Body of pancreas (tissue), 4 donors: ENCODE results near the gene LYSMD1. TPM values are rescaled to one million over a fixed set of nuclear protein-coding genes. Genes with fewer than 3 reads are reported as not detected.

Source experiments
- ATAC-seq: fragments of 150-250 bp; one replicate; pipeline ENCODE4 v1.9.1; 2016
- DNase-seq, 4 donors: peaks; one replicate each; pipeline ENCODE4 v3.0.0-alpha.2; 2019
- H3K27ac ChIP-seq, 4 donors: fragments of 200-600 bp; sonication (generic); 1 replicate in 3 of 4; 2 replicates in 1 of 4; pipeline versions ENCODE4 v1.5.1 to v1.6.1; 2016 to 2019; ENCODE audit warnings: mild to moderate bottlenecking in 1 of 4, mixed read lengths in 1 of 4, moderate library complexity in 1 of 4
- H3K27me3 ChIP-seq, 2 donors: fragments of 200-600 bp; sonication (generic); one replicate each; pipeline ENCODE4 v1.6.0; 2016; ENCODE audit warnings: mild to moderate bottlenecking in 1 of 2
- H3K36me3 ChIP-seq, 2 donors: fragments of 200-600 bp; sonication (generic); replicated peaks in 1 of 2; 2 replicates each; pipeline ENCODE4 v1.5.1; 2016; ENCODE audit warnings: low read depth in 2 of 2; ENCODE audit not compliant: insufficient read depth in 1 of 2
- H3K4me1 ChIP-seq: fragments of 200-600 bp; sonication (generic); one replicate; pipeline ENCODE4 v1.6.0; 2016
- H3K4me3 ChIP-seq, 2 donors: fragments of 200-600 bp; sonication (generic); 1 replicate in 1 of 2; 2 replicates in 1 of 2; pipeline ENCODE4 v1.5.1; 2016 to 2019
- H3K9me3 ChIP-seq, 3 donors: fragments of 200-600 bp; sonication (generic); 1 replicate in 2 of 3; 2 replicates in 1 of 3; pipeline ENCODE4 v1.5.1; 2016
- POLR2A ChIP-seq, 3 donors: fragments of 450-650 bp; IDR thresholded peaks; one replicate each; pipeline ENCODE4 v1.6.1; 2016; ENCODE audit warnings: antibody characterized with exemption in 3 of 3, mild to moderate bottlenecking in 2 of 3
- WGBS, 2 donors: methylation state at CpG; one replicate each; pipeline ENCODE4 v1.1.5; 2017; 5-methylcytosine and 5-hydroxymethylcytosine counted together
- intact Hi-C: fragments of 100-400 bp; cut with DNase I; formaldehyde crosslinking; loops from one replicate; pipeline ENCODE4 v1.15.1; 2023
- total RNA-seq, 2 donors: library from RNA; depleted of rRNA; stranded (reverse); fragments of >200 nt; gene quantifications; one replicate each; pipeline ENCODE4 v1.1.0, GENCODE V29; 2016
- TF ChIP-seq, protein P1 (sequence below), 7 experiments: fragments of 450-650 bp in 4 of 7; fragments of 200-600 bp in 3 of 7; sonication (generic) in 3 of 7; IDR thresholded peaks; one replicate each; pipeline ENCODE4 v1.5.1; 2016 to 2019; ENCODE audit warnings: antibody characterized with exemption in 7 of 7

Gene LYSMD1
- total RNA-seq, 2 donors from 2014 or later, result 6.7 to 9.6 TPM

GRCh38 chr1:151158326-151158725, 7.4 kb downstream of the LYSMD1 start:
- DNase-seq (no peak), ATAC-seq (no peak)
- TF ChIP-seq, protein P1, sequence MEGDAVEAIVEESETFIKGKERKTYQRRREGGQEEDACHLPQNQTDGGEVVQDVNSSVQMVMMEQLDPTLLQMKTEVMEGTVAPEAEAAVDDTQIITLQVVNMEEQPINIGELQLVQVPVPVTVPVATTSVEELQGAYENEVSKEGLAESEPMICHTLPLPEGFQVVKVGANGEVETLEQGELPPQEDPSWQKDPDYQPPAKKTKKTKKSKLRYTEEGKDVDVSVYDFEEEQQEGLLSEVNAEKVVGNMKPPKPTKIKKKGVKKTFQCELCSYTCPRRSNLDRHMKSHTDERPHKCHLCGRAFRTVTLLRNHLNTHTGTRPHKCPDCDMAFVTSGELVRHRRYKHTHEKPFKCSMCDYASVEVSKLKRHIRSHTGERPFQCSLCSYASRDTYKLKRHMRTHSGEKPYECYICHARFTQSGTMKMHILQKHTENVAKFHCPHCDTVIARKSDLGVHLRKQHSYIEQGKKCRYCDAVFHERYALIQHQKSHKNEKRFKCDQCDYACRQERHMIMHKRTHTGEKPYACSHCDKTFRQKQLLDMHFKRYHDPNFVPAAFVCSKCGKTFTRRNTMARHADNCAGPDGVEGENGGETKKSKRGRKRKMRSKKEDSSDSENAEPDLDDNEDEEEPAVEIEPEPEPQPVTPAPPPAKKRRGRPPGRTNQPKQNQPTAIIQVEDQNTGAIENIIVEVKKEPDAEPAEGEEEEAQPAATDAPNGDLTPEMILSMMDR (IDR thresholded peaks at IDR 0.05), result no peak
- TF ChIP-seq POLR2A (IDR thresholded peaks at IDR 0.05), result no peak
- no peak overlapping the region for H3K27ac ChIP-seq
- H3K4me3 ChIP-seq, result no peak overlapping the region
- WGBS, 2 donors, result 67 to 91% methylated on average over 5 of the region's 5 CpGs
- no peaks in the 10 kb centered on the region for H3K9me3 ChIP-seq
- H3K36me3 ChIP-seq, result peaks cover 3% of the 10 kb centered on the region in 2 donors
- H3K27me3 ChIP-seq, result no peaks in the 10 kb centered on the region
- H3K4me1 ChIP-seq, result no peaks in the 10 kb centered on the region
- intact Hi-C loops, result loop anchor here (10.0 kb wide), 1 partner anchor 64 kb away; no protein-coding TSS in a partner anchor

DNA sequence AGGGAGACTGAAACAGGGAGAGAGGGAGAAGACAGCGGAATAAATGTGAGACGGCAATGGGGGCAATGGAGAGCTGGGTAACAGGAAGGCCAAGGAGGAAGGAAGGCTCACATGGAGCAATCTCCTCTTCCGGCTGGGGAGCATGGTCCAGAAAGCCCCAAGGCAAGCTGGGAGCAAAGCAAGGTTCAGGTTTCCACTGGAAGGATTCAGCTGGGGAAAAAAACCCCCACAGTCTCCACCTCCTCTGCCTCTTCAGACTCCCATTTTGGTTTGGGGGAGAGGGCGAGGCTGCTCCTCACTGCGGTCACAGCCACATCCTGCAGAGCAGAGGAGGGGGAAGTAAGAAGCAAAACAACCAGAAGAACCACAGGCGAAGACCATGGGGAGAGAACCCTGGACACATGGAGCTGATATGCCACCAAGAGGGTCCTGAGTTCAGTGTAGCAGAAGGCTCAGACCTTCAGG, 8.6 kb downstream of the LYSMD1 start:
- no peaks in the 10 kb centered on the region for H3K4me1 ChIP-seq
- no peaks in the 10 kb centered on the region for H3K9me3 ChIP-seq
- peaks cover 3% of the 10 kb centered on the region in 2 donors for H3K36me3 ChIP-seq
- DNase-seq, result peak in 1 of 4 donors; percentile 41
- ATAC-seq, result no peak
- 68 to 82% methylated on average over 6 of the region's 6 CpGs for WGBS, 2 donors
- intact Hi-C loops, result loop anchor here (10.0 kb wide), 1 partner anchor 62 kb away; no protein-coding TSS in a partner anchor
- TF ChIP-seq POLR2A (IDR thresholded peaks at IDR 0.05), result no peak
- TF ChIP-seq, protein P1 (IDR thresholded peaks at IDR 0.05), result no peak
- no peak overlapping the region for H3K4me3 ChIP-seq
- no peaks in the 10 kb centered on the region for H3K27me3 ChIP-seq
- peak overlapping the region in 1 of 4 donors; percentile 26 for H3K27ac ChIP-seq

- Histone ChIP-seq H3K4me1 (no peaks in the 10 kb centered on the region), H3K36me3 (peaks cover 3% of the 10 kb centered on the region in 2 donors), H3K27me3 (no peaks in the 10 kb centered on the region), H3K4me3 (no peak within 1 kb of the TSS), H3K27ac (peak within 1 kb of the TSS in 1 of 4 donors; percentile 26), H3K9me3 (no peaks in the 10 kb centered on the region)
- intact Hi-C loops, result loop anchor here (10.0 kb wide), 1 partner anchor 62 kb away; no protein-coding TSS in a partner anchor
- ATAC-seq, result no peak
- TF ChIP-seq POLR2A (IDR thresholded peaks at IDR 0.05), result no peak
- TF ChIP-seq, protein P1 (IDR thresholded peaks at IDR 0.05), result no peak
- 65 to 70% methylated on average over 4 of the region's 4 CpGs for WGBS, 2 donors
- DNase-seq, result peak in 1 of 4 donors; percentile 65
These were observed 9.2 kb downstream of the LYSMD1 start, which contains the start of gene TNFAIP8L2 for GRCh38 chr1:151156515-151156819. TSS of gene TNFAIP8L2 (plus strand) at chr1:151156649. CDS start at chr1:151158698, 2,049 bp downstream.

GRCh38 chr1:151147665-151148064, 18.0 kb downstream of the LYSMD1 start:
- no peaks in the 10 kb centered on the region for H3K36me3 ChIP-seq
- H3K27me3 ChIP-seq, result no peaks in the 10 kb centered on the region
- H3K4me1 ChIP-seq, result peaks cover 21% of the 10 kb centered on the region
- intact Hi-C loops, result no loop called here
- DNase-seq, result no peak
- TF ChIP-seq, protein P1 (IDR thresholded peaks at IDR 0.05), result no peak
- no peak for TF ChIP-seq POLR2A (IDR thresholded peaks at IDR 0.05)
- H3K27ac ChIP-seq, result no peak overlapping the region
- 85 to 100% methylated on average over 2 of the region's 2 CpGs for WGBS, 2 donors
- H3K4me3 ChIP-seq, result no peak overlapping the region
- no peaks in the 10 kb centered on the region for H3K9me3 ChIP-seq
- ATAC-seq, result no peak

- no peak for DNase-seq
- H3K27me3 ChIP-seq, result no peaks in the 10 kb centered on the region
- intact Hi-C loops, result no loop called here
- 30 to 35% methylated on average over 7 of the region's 7 CpGs for WGBS, 2 donors
- peak overlapping the region in 2 of 4 donors; percentile 3 to 46 for H3K27ac ChIP-seq
- TF ChIP-seq POLR2A (IDR thresholded peaks at IDR 0.05), result no peak
- TF ChIP-seq, protein P1 (IDR thresholded peaks at IDR 0.05), result no peak
- ATAC-seq, result no peak
- no peak overlapping the region for H3K4me3 ChIP-seq
- H3K36me3 ChIP-seq, result no peaks in the 10 kb centered on the region
- peaks cover 21% of the 10 kb centered on the region for H3K4me1 ChIP-seq
- no peaks in the 10 kb centered on the region for H3K9me3 ChIP-seq
These were observed 18.6 kb downstream of the LYSMD1 start for GRCh38 chr1:151147132-151147503.
